CD4-positive, alpha-beta T cell (primary cell): ENCODE measurements around the gene CZIB. TPM values are rescaled to one million over a fixed set of nuclear protein-coding genes. Genes with fewer than 3 reads are reported as not detected.

ENCODE experiments used
- ATAC-seq: fragments of 200-7000 bp; cut with Tn5 transposase; one replicate; pipeline ENCODE4 v1.10.0; 2022; ENCODE audit warnings: mild to moderate bottlenecking; ENCODE audit not compliant: poor library complexity
- CTCF ChIA-PET: fragments of 350-600 bp; sonication (Branson Sonifier 250); formaldehyde crosslinking; loops from one replicate; lab custom pipeline; 2021; ENCODE audit warnings: antibody characterized with exemption, inconsistent platforms; lab: Charles Lee
- POLR2A ChIA-PET: fragments of 350-600 bp; sonication (Branson Sonifier 250); formaldehyde crosslinking; loops from one replicate; lab custom pipeline; 2021; ENCODE audit warnings: antibody characterized with exemption, inconsistent platforms; lab: Charles Lee
- DNase-seq, 14 experiments: peaks; one replicate each; pipeline ENCODE4 v3.0.0-alpha.2; 2013 to 2020; ENCODE audit warnings: mixed read lengths in 2 of 14
- H3K27ac ChIP-seq, 2 donors: one replicate each; pipeline versions ENCODE4 v1.5.1 to v1.7.0; 2013; ENCODE audit warnings: low read length in 2 of 2, low read depth in 1 of 2, mild to moderate bottlenecking in 1 of 2
- H3K27me3 ChIP-seq, 2 experiments: 1 replicate in 1 of 2; 2 replicates in 1 of 2; pipeline versions ENCODE4 v1.6.1 to v1.7.0; 2013; ENCODE audit warnings: low read length in 2 of 2, control low read depth in 1 of 2, mild to moderate bottlenecking in 1 of 2, moderate library complexity in 1 of 2; ENCODE audit not compliant: insufficient read depth in 2 of 2, control insufficient read depth in 1 of 2
- H3K36me3 ChIP-seq: one replicate; pipeline ENCODE4 v1.6.1; 2013; ENCODE audit warnings: low read length, control low read depth; ENCODE audit not compliant: insufficient read depth
- H3K4me1 ChIP-seq: one replicate; pipeline ENCODE4 v1.6.1; 2013; ENCODE audit warnings: low read length, control low read depth; ENCODE audit not compliant: insufficient read depth
- H3K4me3 ChIP-seq: one replicate; pipeline ENCODE4 v1.5.1; 2013; ENCODE audit warnings: mild to moderate bottlenecking, low read length, moderate library complexity
- H3K9me3 ChIP-seq, 2 experiments: 1 replicate in 1 of 2; 2 replicates in 1 of 2; pipeline versions ENCODE4 v1.6.1 to v1.7.0; 2013; ENCODE audit warnings: low read length in 2 of 2, mild to moderate bottlenecking in 2 of 2, control low read depth in 1 of 2, moderate library complexity in 1 of 2; ENCODE audit not compliant: control insufficient read depth in 1 of 2, insufficient read depth in 1 of 2
- H3K27ac Mint-ChIP-seq: one replicate; pipeline ENCODE4 v1.8.0; 2020; ENCODE audit warnings: mixed read lengths
- H3K27me3 Mint-ChIP-seq: one replicate; pipeline ENCODE4 v1.8.0; 2021; ENCODE audit warnings: mixed read lengths
- H3K36me3 Mint-ChIP-seq: one replicate; pipeline ENCODE4 v1.8.0; 2021; ENCODE audit warnings: low read depth, mixed read lengths
- H3K4me1 Mint-ChIP-seq: one replicate; pipeline ENCODE4 v1.8.0; 2021; ENCODE audit warnings: low read depth, mixed read lengths
- H3K4me3 Mint-ChIP-seq: one replicate; pipeline ENCODE4 v1.8.0; 2020; ENCODE audit warnings: mild to moderate bottlenecking, mixed read lengths
- H3K9me3 Mint-ChIP-seq: one replicate; pipeline ENCODE4 v1.8.0; 2020; ENCODE audit warnings: mixed read lengths
- CTCF ChIP-seq: fragments of 200-600 bp; IDR thresholded peaks from one replicate; pipeline ENCODE4 v1.8.0; 2022; ENCODE audit warnings: antibody characterized with exemption, mild to moderate bottlenecking
- intact Hi-C, 2 experiments: fragments of 100-400 bp; cut with DNase I in 1 of 2; cut with micrococcal nuclease in 1 of 2; formaldehyde crosslinking; loops; one replicate each; pipeline versions ENCODE4 v1.15.1 to v1.9.0; 2023 to 2025; cut with DNase I, micrococcal nuclease
- total RNA-seq, 174 experiments: library from RNA in 2 of 174; stranded (reverse) in 2 of 174; gene quantifications; one replicate each; pipeline ENCODE4 v1.2.3 and lab custom pipeline; 2021 to 2026

Gene CZIB
- total RNA-seq, 2 experiments from 2014 or later, result 28.8 to 28.9 TPM

DNA sequence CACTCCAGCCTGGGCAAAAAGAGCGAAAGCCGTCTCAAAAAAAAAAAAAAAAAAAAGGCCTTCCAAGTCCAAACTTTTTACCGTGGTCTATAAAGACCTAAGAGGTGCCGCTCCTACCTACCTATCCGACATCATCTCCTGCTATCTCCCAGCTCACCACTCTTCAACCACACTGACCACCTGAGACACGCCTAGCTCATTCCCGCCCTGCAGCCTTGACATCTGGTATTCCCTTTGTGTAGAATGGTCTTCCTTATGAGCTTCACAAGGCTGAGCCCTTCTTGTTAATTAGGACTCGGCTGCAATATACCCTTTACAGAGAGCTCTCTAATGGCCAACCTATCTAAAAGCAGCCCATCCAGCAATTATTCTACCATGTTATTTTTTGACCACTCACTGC lies 17.2 kb upstream of the CZIB start:
- Histone ChIP-seq H3K36me3 (peaks cover 36% of the 10 kb centered on the region), H3K9me3 (no peaks in the 10 kb centered on the region), H3K4me1 (peaks cover 26% of the 10 kb centered on the region), H3K27ac (peak overlapping the region; percentile 69 to 84), H3K4me3 (peak overlapping the region; percentile 76), H3K27me3 (no peaks in the 10 kb centered on the region)
- ATAC-seq (no peak), DNase-seq (peak in 1 of 14 experiments; percentile 14)
- CTCF ChIA-PET, result no interaction called here
- Mint-ChIP-seq H3K27ac (peak overlapping the region; percentile 100), H3K27me3 (no peaks in the 10 kb centered on the region), H3K4me1 (peaks cover 40% of the 10 kb centered on the region), H3K36me3 (peaks cover 56% of the 10 kb centered on the region), H3K4me3 (peak overlapping the region; percentile 99), H3K9me3 (no peaks in the 10 kb centered on the region)
- TF ChIP-seq CTCF, result no peak
- intact Hi-C loops, result loop anchor here (1.0 to 5.0 kb wide), 4 partner anchors 16 to 310 kb away; partner anchors contain the start of genes CPT2 (in 2 of the 2), LRP8 (in 1 of the 2) and SCP2 (in 1 of the 2)
- POLR2A ChIA-PET, result no interaction called here

- peaks cover 15% of the 10 kb centered on the region for H3K36me3 ChIP-seq
- no peaks in the 10 kb centered on the region for H3K9me3 Mint-ChIP-seq
- no peaks in the 10 kb centered on the region for H3K27me3 ChIP-seq
- H3K36me3 Mint-ChIP-seq, result peaks cover 43% of the 10 kb centered on the region
- peak overlapping the region; percentile 97 for H3K27ac Mint-ChIP-seq
- intact Hi-C loops, result loop anchor here (1.0 to 10.0 kb wide), 3 partner anchors 16 to 1544 kb away; partner anchors contain the start of genes CPT2 (in 1 of the 2) and PARS2 (in 1 of the 2)
- peaks cover 19% of the 10 kb centered on the region for H3K4me1 ChIP-seq
- no peak for DNase-seq
- H3K4me1 Mint-ChIP-seq, result peaks cover 35% of the 10 kb centered on the region
- ChIA-PET POLR2A (interaction anchor here (2.3 to 3.3 kb wide), 2 partner anchors 14 to 24 kb away, joined by 11 to 13 read pairs; partner anchors contain the start of gene CPT2), CTCF (interaction anchor here (0.5 kb wide), 1 partner anchor 28 kb away, joined by 3 read pairs; no protein-coding TSS in a partner anchor)
- H3K27ac ChIP-seq, result peak overlapping the region; percentile 95 to 96
- H3K4me3 ChIP-seq, result peak overlapping the region; percentile 84
- H3K9me3 ChIP-seq, result no peaks in the 10 kb centered on the region
- no peak for TF ChIP-seq CTCF
- H3K27me3 Mint-ChIP-seq, result no peaks in the 10 kb centered on the region
- peak overlapping the region; percentile 98 for H3K4me3 Mint-ChIP-seq
- no peak for ATAC-seq
Observed at GRCh38 chr1:53220962-53221286, 490 bp upstream of the CZIB start.

GRCh38 chr1:53219711-53220110 lies 723 bp downstream of the CZIB start:
- ATAC-seq (no peak), DNase-seq (no peak)
- Mint-ChIP-seq H3K4me1 (peaks cover 35% of the 10 kb centered on the region), H3K27ac (peak overlapping the region; percentile 97), H3K4me3 (peak overlapping the region; percentile 98), H3K9me3 (no peaks in the 10 kb centered on the region), H3K27me3 (no peaks in the 10 kb centered on the region), H3K36me3 (peaks cover 51% of the 10 kb centered on the region)
- ChIA-PET CTCF (interaction anchor here (1.1 to 1.3 kb wide), 2 partner anchors 21 to 37 kb away, joined by 3 read pairs; no protein-coding TSS in a partner anchor), POLR2A (interaction anchor here (0.6 to 3.3 kb wide), 6 partner anchors 11 to 298 kb away, joined by 3 to 13 read pairs (median 4); partner anchors contain the start of genes CPT2 and ECHDC2)
- peak overlapping the region; percentile 95 to 96 for H3K27ac ChIP-seq
- intact Hi-C loops, result loop anchor here (1.0 to 10.0 kb wide), 3 partner anchors 22 to 1545 kb away; partner anchors contain the start of genes CPT2 (in 1 of the 2) and PARS2 (in 1 of the 2)
- TF ChIP-seq CTCF, result no peak
- H3K4me1 ChIP-seq, result peaks cover 19% of the 10 kb centered on the region
- H3K27me3 ChIP-seq, result no peaks in the 10 kb centered on the region
- peak overlapping the region; percentile 84 for H3K4me3 ChIP-seq
- H3K9me3 ChIP-seq, result no peaks in the 10 kb centered on the region
- peaks cover 21% of the 10 kb centered on the region for H3K36me3 ChIP-seq
